Cardiac muscle cell (in vitro differentiated cells and primary cell): ENCODE results near the gene SHROOM3. TPM values are rescaled to one million over a fixed set of nuclear protein-coding genes. Genes with fewer than 3 reads are reported as not detected.

Source experiments
- DNase-seq, 2 donors: peaks; one replicate each; pipeline versions ENCODE4 v3.0.0 to v3.0.0-alpha.2; 2010 to 2017; ENCODE audit warnings: low read depth in 1 of 2, low spot score in 1 of 2
- H3K27ac ChIP-seq: fragments of 200-600 bp; sonication (generic); 2 replicates; pipeline ENCODE4 v1.5.1; 2016
- H3K27me3 ChIP-seq: fragments of 200-600 bp; sonication (generic); 2 replicates; pipeline ENCODE4 v1.6.0; 2016; ENCODE audit warnings: control low read depth
- H3K36me3 ChIP-seq: fragments of 200-600 bp; sonication (generic); 2 replicates; pipeline ENCODE4 v1.5.1; 2016; ENCODE audit warnings: control low read depth
- H3K4me1 ChIP-seq: fragments of 200-600 bp; sonication (generic); 2 replicates; pipeline ENCODE4 v1.8.1; 2017; ENCODE audit warnings: low read depth, mild to moderate bottlenecking, mixed run types
- H3K4me3 ChIP-seq: fragments of 200-600 bp; sonication (generic); 2 replicates; pipeline ENCODE4 v1.5.1; 2016; ENCODE audit warnings: mild to moderate bottlenecking
- H3K9me3 ChIP-seq: fragments of 200-600 bp; sonication (generic); 2 replicates; pipeline ENCODE4 v1.5.1; 2017; ENCODE audit warnings: low read depth, mild to moderate bottlenecking, control low read depth
- polyA plus RNA-seq: library from polyadenylated mRNA; unstranded; fragments of >200 nt; fragmentation: Nextera tagmentation; extraction: Ambion mirVana; gene quantifications from 2 replicates; pipeline ENCODE4 v1.2.1, GENCODE V29; 2016
- total RNA-seq: library from RNA; depleted of rRNA; stranded (reverse); fragments of >200 nt; gene quantifications from 2 replicates; pipeline ENCODE4 v1.2.3, GENCODE V29; 2016
- TF ChIP-seq, protein P1 (sequence below): IDR thresholded peaks from 2 replicates; pipeline ENCODE4 v1.5.1; 2012; ENCODE audit warnings: low read depth, mild to moderate bottlenecking, low read length

SHROOM3 gene
- total and polyA plus RNA-seq, 2 experiments from 2014 or later = 13.7 to 47.7 TPM

GRCh38 chr4:76659103-76659490, 224.1 kb downstream of the SHROOM3 start:
- H3K36me3 ChIP-seq = no peaks in the 10 kb centered on the region
- no peaks in the 10 kb centered on the region for H3K27me3 ChIP-seq
- H3K27ac ChIP-seq = no peak overlapping the region
- no peaks in the 10 kb centered on the region for H3K9me3 ChIP-seq
- TF ChIP-seq, protein P1, sequence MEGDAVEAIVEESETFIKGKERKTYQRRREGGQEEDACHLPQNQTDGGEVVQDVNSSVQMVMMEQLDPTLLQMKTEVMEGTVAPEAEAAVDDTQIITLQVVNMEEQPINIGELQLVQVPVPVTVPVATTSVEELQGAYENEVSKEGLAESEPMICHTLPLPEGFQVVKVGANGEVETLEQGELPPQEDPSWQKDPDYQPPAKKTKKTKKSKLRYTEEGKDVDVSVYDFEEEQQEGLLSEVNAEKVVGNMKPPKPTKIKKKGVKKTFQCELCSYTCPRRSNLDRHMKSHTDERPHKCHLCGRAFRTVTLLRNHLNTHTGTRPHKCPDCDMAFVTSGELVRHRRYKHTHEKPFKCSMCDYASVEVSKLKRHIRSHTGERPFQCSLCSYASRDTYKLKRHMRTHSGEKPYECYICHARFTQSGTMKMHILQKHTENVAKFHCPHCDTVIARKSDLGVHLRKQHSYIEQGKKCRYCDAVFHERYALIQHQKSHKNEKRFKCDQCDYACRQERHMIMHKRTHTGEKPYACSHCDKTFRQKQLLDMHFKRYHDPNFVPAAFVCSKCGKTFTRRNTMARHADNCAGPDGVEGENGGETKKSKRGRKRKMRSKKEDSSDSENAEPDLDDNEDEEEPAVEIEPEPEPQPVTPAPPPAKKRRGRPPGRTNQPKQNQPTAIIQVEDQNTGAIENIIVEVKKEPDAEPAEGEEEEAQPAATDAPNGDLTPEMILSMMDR = no peak
- peak in 1 of 2 donors; percentile 10 for DNase-seq
- H3K4me1 ChIP-seq = peaks cover 12% of the 10 kb centered on the region
- H3K4me3 ChIP-seq = no peak overlapping the region

- no peak overlapping the region for H3K27ac ChIP-seq
- no peaks in the 10 kb centered on the region for H3K9me3 ChIP-seq
- no peak for DNase-seq
- no peaks in the 10 kb centered on the region for H3K27me3 ChIP-seq
- no peaks in the 10 kb centered on the region for H3K36me3 ChIP-seq
- H3K4me1 ChIP-seq = peaks cover 9% of the 10 kb centered on the region
- TF ChIP-seq, protein P1 = no peak
- no peak overlapping the region for H3K4me3 ChIP-seq
Measured at GRCh38 chr4:76663824-76664223, 228.8 kb downstream of the SHROOM3 start.

DNA sequence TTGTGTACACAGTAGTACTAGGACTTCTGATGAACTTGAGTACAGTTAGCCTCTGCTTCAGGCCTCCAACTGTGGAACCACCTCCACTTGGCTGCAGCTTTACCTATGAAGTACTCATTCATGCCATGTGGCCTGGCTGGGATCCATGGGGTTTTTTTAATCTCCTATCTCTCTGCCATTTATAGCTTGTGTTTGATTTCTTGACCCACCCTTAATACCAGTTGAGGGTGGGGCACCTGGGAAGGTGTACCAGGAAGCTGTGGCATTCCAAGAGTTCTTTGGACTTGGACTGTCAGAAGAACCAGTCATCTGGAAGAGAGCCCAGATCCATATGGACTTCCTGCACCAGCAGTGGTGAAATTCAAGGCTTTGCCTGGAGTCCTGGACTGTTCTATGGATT, 230.1 kb downstream of the SHROOM3 start:
- Histone ChIP-seq H3K4me3 (no peak overlapping the region), H3K36me3 (no peaks in the 10 kb centered on the region), H3K27me3 (no peaks in the 10 kb centered on the region), H3K27ac (no peak overlapping the region), H3K4me1 (peaks cover 9% of the 10 kb centered on the region), H3K9me3 (no peaks in the 10 kb centered on the region)
- DNase-seq = no peak
- TF ChIP-seq, protein P1 = no peak

DNA sequence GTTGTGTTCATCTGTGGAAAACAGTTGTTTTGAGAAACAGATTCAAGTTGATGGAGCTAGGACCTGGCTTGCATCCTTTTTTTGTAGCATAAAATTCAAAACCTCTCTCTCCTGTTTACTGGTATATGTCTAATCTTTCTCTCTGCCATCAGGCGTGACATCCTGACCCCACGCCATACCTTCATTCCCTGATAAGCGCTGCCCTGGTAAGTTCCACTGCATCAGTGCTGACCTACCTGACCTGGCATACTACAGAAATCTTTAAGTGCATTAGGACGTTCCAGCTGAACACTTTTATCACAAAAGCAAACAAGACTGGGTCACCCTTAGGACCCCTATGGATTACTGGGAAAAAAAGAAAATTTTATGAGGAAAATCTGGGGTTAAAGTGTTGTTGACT, 230.7 kb downstream of the SHROOM3 start:
- H3K4me1 ChIP-seq = peaks cover 9% of the 10 kb centered on the region
- no peaks in the 10 kb centered on the region for H3K27me3 ChIP-seq
- no peaks in the 10 kb centered on the region for H3K9me3 ChIP-seq
- H3K4me3 ChIP-seq = no peak overlapping the region
- no peak overlapping the region for H3K27ac ChIP-seq
- no peaks in the 10 kb centered on the region for H3K36me3 ChIP-seq
- TF ChIP-seq, protein P1 = no peak
- no peak for DNase-seq

DNA sequence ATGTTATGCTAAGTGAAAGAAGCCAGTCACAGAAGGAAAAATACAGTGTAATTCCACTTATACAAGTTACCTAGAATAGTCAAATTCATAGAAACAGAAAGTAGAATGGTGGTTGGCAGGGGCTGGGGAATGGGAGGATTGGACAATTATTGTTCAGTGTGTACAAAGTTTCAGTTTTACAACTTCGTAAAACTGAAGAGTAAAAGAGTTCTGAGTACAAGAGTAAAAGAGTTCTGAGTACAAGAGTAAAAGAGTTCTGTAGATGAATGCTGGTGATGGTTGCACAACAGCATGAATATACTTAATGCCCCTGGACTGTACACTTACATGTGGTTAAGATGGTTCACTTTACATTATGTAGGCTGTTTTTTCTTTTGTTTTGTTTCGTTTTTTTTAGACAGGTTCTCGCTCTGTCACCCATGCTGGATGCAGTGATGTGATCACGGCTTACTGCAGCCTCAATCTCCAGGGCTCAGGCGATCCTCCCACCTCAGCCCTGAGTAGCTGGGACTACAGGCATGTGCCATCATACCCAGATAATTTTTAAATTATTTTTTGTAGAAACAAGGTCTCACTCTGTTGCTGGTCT, 232.0 kb downstream of the SHROOM3 start:
- Histone ChIP-seq H3K4me1 (peaks cover 9% of the 10 kb centered on the region), H3K36me3 (no peaks in the 10 kb centered on the region), H3K27ac (no peak overlapping the region), H3K27me3 (no peaks in the 10 kb centered on the region), H3K9me3 (no peaks in the 10 kb centered on the region), H3K4me3 (no peak overlapping the region)
- no peak for DNase-seq
- TF ChIP-seq, protein P1 = no peak
